Stimulated activated CD8-positive, alpha-beta memory T cell treated with anti-CD3 and anti-CD28 coated beads, Interleukin-2, amount 100 ng/mL, for 1 hour (primary cell): ENCODE measurements around the gene IGSF3.
A peak's percentile ranks its signal among the peaks of the same experiment; 100 is the strongest.
"Not testable (repeated sequence)": the region's sequence is repeated elsewhere in the genome, so short reads cannot be mapped to it uniquely, and the experiment has no call there.

Experiments used
- DNase-seq, 2 donors: peaks; one replicate each; pipeline ENCODE4 v3.0.0-alpha.2; 2020; ENCODE audit warnings: low read depth in 2 of 2

Gene IGSF3

GRCh38 chr1:116599369-116599768 is 68.2 kb downstream of the IGSF3 start:
- not testable (repeated sequence) for DNase-seq

GRCh38 chr1:116598420-116599036 is 69.0 kb downstream of the IGSF3 start:
- DNase-seq = not testable (repeated sequence)

GRCh38 chr1:116597388-116597787 is 70.1 kb downstream of the IGSF3 start:
- DNase-seq = not testable (repeated sequence)

- DNase-seq = not testable (repeated sequence)
Measured at GRCh38 chr1:116596742-116597307, 70.7 kb downstream of the IGSF3 start.

GRCh38 chr1:116595946-116596741 is 71.4 kb downstream of the IGSF3 start:
- DNase-seq = peak in 1 of 2 donors; percentile 6

GRCh38 chr1:116595065-116595840 is 72.3 kb downstream of the IGSF3 start:
- DNase-seq = not testable (repeated sequence)

GRCh38 chr1:116593977-116594376 is 73.6 kb downstream of the IGSF3 start:
- not testable (repeated sequence) for DNase-seq

- not testable (repeated sequence) for DNase-seq
Measured at GRCh38 chr1:116593401-116593800, 74.1 kb downstream of the IGSF3 start.

- DNase-seq = not testable (repeated sequence)
Measured at GRCh38 chr1:116591951-116592605, 75.5 kb downstream of the IGSF3 start.

GRCh38 chr1:116591006-116591950 is 76.3 kb downstream of the IGSF3 start:
- DNase-seq = not testable (repeated sequence)

GRCh38 chr1:116590359-116591005 is 77.1 kb downstream of the IGSF3 start:
- DNase-seq = not testable (repeated sequence)

GRCh38 chr1:116589101-116589735 is 78.3 kb downstream of the IGSF3 start:
- not testable (repeated sequence) for DNase-seq

GRCh38 chr1:116587501-116588227 is 79.9 kb downstream of the IGSF3 start:
- no peak for DNase-seq

GRCh38 chr1:116586741-116587143 is 80.8 kb downstream of the IGSF3 start:
- DNase-seq = no peak

- DNase-seq = no peak
Measured at GRCh38 chr1:116585886-116586285, 81.6 kb downstream of the IGSF3 start.

- no peak for DNase-seq
Measured at GRCh38 chr1:116581323-116581885, 86.1 kb downstream of the IGSF3 start.

GRCh38 chr1:116580446-116581322 is 86.8 kb downstream of the IGSF3 start:
- no peak for DNase-seq
